ENCODE measurements around the gene KRT5. TPM values are rescaled to one million over a fixed set of nuclear protein-coding genes. Genes with fewer than 3 reads are reported as not detected.

The KRT5 gene
- polyA plus RNA-seq, 1 of the 3 experiments (the other 2 are of a cell fraction), result not detected

GRCh38 chr12:52528641-52529143, 8.5 kb upstream of the KRT5 start:
- H3K79me2 ChIP-seq (ENCODE audit: insufficient read depth), result no peaks in the 10 kb centered on the region
- H3K9me3 ChIP-seq, result no peaks in the 10 kb centered on the region
- no peaks in the 10 kb centered on the region for H3K4me1 ChIP-seq (ENCODE audit: control insufficient read depth in 1 of 2, insufficient read depth in 2 of 2, low read depth in 1 of 2, low read length in 1 of 2)
- no peaks in the 10 kb centered on the region for H4K20me1 ChIP-seq (ENCODE audit: insufficient read depth)
- no peaks in the 10 kb centered on the region for H3K36me3 ChIP-seq (replicated peaks in 1 of 2; ENCODE audit: control insufficient read depth in 1 of 2, insufficient read depth in 2 of 2, low read length in 1 of 2)
- H3K9ac ChIP-seq, result no peak overlapping the region
- WGBS (ENCODE audit: low lambda C conversion rate), result 28% methylated on average over 8 of the region's 8 CpGs
- POLR2A ChIA-PET, result no interaction called here
- TF ChIP-seq MEF2A (IDR thresholded peaks at IDR 0.05; ENCODE audit: borderline replicate concordance, low read depth) (no peak), CHD2 (IDR thresholded peaks at IDR 0.05; ENCODE audit: low read length, partially characterized antibody) (no peak), EP300 (IDR thresholded peaks at IDR 0.05; ENCODE audit: borderline replicate concordance in 1 of 2, low read depth in 1 of 2, low read length in 1 of 2) (no peak), SMC3 (IDR thresholded peaks at IDR 0.05; ENCODE audit: low read depth, low read length) (no peak), FOSL2 (IDR thresholded peaks at IDR 0.05; ENCODE audit: borderline replicate concordance, low read depth) (no peak), RFX5 (IDR thresholded peaks at IDR 0.05; ENCODE audit: low read length) (no peak), RCOR1 (IDR thresholded peaks at IDR 0.05; ENCODE audit: low read length) (no peak), TCF12 (IDR thresholded peaks at IDR 0.05) (no peak), POLR2AphosphoS5 (IDR thresholded peaks at IDR 0.05; ENCODE audit: low read depth, low read length) (no peak), SIN3A (IDR thresholded peaks at IDR 0.05; ENCODE audit: borderline replicate concordance, low read depth, low read length) (no peak), EZH2phosphoT487 (IDR thresholded peaks at IDR 0.05; ENCODE audit: borderline replicate concordance, low read depth) (no peak), MXI1 (IDR thresholded peaks at IDR 0.05; ENCODE audit: low read depth, low read length) (no peak), TEAD4 (IDR thresholded peaks at IDR 0.05; ENCODE audit: borderline replicate concordance, insufficient read depth) (no peak), YY1 (IDR thresholded peaks at IDR 0.05; ENCODE audit: low read depth) (no peak), GABPA (IDR thresholded peaks at IDR 0.05; ENCODE audit: low read depth) (no peak), ZBTB33 (IDR thresholded peaks at IDR 0.05; ENCODE audit: borderline replicate concordance, low read depth) (no peak), FOXJ3 (CRISPR knock-in tag; IDR thresholded peaks at IDR 0.05) (no peak)
- TF ChIP-seq, protein P1, sequence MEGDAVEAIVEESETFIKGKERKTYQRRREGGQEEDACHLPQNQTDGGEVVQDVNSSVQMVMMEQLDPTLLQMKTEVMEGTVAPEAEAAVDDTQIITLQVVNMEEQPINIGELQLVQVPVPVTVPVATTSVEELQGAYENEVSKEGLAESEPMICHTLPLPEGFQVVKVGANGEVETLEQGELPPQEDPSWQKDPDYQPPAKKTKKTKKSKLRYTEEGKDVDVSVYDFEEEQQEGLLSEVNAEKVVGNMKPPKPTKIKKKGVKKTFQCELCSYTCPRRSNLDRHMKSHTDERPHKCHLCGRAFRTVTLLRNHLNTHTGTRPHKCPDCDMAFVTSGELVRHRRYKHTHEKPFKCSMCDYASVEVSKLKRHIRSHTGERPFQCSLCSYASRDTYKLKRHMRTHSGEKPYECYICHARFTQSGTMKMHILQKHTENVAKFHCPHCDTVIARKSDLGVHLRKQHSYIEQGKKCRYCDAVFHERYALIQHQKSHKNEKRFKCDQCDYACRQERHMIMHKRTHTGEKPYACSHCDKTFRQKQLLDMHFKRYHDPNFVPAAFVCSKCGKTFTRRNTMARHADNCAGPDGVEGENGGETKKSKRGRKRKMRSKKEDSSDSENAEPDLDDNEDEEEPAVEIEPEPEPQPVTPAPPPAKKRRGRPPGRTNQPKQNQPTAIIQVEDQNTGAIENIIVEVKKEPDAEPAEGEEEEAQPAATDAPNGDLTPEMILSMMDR (IDR thresholded peaks at IDR 0.05), result no peak
- TF ChIP-seq, protein P2, sequence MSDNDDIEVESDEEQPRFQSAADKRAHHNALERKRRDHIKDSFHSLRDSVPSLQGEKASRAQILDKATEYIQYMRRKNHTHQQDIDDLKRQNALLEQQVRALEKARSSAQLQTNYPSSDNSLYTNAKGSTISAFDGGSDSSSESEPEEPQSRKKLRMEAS (IDR thresholded peaks at IDR 0.05; ENCODE audit: low read depth), result no peak
- TF ChIP-seq, protein P3, sequence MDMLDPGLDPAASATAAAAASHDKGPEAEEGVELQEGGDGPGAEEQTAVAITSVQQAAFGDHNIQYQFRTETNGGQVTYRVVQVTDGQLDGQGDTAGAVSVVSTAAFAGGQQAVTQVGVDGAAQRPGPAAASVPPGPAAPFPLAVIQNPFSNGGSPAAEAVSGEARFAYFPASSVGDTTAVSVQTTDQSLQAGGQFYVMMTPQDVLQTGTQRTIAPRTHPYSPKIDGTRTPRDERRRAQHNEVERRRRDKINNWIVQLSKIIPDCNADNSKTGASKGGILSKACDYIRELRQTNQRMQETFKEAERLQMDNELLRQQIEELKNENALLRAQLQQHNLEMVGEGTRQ (IDR thresholded peaks at IDR 0.05; ENCODE audit: borderline replicate concordance, low read depth, low read length), result no peak
- CTCF ChIA-PET, result interaction anchor here (0.9 kb wide), 1 partner anchor 35 kb away, joined by 3 read pairs; no protein-coding TSS in a partner anchor
- H3F3A ChIP-seq (replicated peaks; ENCODE audit: insufficient read depth), result no peaks in the 10 kb centered on the region
- H3K4me2 ChIP-seq, result no peak overlapping the region
- no peak overlapping the region for H3K27ac ChIP-seq (ENCODE audit: low read depth in 2 of 2, low read length in 1 of 2)
- H3K4me3 ChIP-seq (ENCODE audit: low read depth in 2 of 2, low read length in 1 of 2), result no peak overlapping the region
- H3K27me3 ChIP-seq (ENCODE audit: insufficient read depth), result peaks cover 40% of the 10 kb centered on the region; the same call in 1 of the 2 replicates
- no peak for DNase-seq
- no peaks in the 10 kb centered on the region for H3K9me2 ChIP-seq
- H2AFZ ChIP-seq (ENCODE audit: low read depth), result no peak overlapping the region

Measured in SK-N-SH (cell line).